GM23338 (cell line): Measurements from ENCODE around the gene KCNH8.
"Not testable (repeated sequence)": the region's sequence is repeated elsewhere in the genome, so short reads cannot be mapped to it uniquely, and the experiment has no call there.

Experiments
- EZH2 ChIP-seq: fragments of 200-600 bp; sonication (generic); IDR thresholded peaks from one replicate; pipeline ENCODE4 v1.8.0; 2017; ENCODE audit warnings: antibody characterized with exemption, mild to moderate bottlenecking, low read depth; ENCODE audit not compliant: unreplicated experiment
- EZH2phosphoT487 ChIP-seq: fragments of 200-600 bp; sonication (generic); IDR thresholded peaks from one replicate; pipeline ENCODE4 v1.8.1; 2018; ENCODE audit warnings: antibody characterized with exemption; ENCODE audit not compliant: unreplicated experiment
- POLR2AphosphoS5 ChIP-seq: IDR thresholded peaks from 2 replicates; pipeline ENCODE4 v1.6.1; 2016; ENCODE audit warnings: antibody characterized with exemption, low read depth
- REST ChIP-seq: IDR thresholded peaks from one replicate; pipeline ENCODE4 v1.6.1; 2018; ENCODE audit warnings: antibody characterized with exemption; ENCODE audit not compliant: unreplicated experiment
- ZNF114 ChIP-seq: fragments of 250-450 bp; sonication (Bioruptor Pico); IDR thresholded peaks from 2 replicates; pipeline ENCODE4 v1.5.0; 2020; ENCODE audit warnings: mild to moderate bottlenecking, moderate library complexity
- ZNF331 ChIP-seq: fragments of 250-450 bp; sonication (Bioruptor Pico); IDR thresholded peaks from 2 replicates; pipeline ENCODE4 v1.5.0; 2020; ENCODE audit warnings: low read depth, mild to moderate bottlenecking, moderate library complexity
- TF ChIP-seq, protein P1 (sequence below), 2 experiments: fragments of 200-600 bp in 1 of 2; sonication (generic) in 1 of 2; conservative IDR thresholded peaks; 2 replicates each; pipeline versions ENCODE4 v1.5.1 to v1.6.1; 2016 to 2017; ENCODE audit warnings: antibody characterized with exemption in 2 of 2, low read depth in 2 of 2, mild to moderate bottlenecking in 2 of 2, moderate library complexity in 1 of 2

DNA sequence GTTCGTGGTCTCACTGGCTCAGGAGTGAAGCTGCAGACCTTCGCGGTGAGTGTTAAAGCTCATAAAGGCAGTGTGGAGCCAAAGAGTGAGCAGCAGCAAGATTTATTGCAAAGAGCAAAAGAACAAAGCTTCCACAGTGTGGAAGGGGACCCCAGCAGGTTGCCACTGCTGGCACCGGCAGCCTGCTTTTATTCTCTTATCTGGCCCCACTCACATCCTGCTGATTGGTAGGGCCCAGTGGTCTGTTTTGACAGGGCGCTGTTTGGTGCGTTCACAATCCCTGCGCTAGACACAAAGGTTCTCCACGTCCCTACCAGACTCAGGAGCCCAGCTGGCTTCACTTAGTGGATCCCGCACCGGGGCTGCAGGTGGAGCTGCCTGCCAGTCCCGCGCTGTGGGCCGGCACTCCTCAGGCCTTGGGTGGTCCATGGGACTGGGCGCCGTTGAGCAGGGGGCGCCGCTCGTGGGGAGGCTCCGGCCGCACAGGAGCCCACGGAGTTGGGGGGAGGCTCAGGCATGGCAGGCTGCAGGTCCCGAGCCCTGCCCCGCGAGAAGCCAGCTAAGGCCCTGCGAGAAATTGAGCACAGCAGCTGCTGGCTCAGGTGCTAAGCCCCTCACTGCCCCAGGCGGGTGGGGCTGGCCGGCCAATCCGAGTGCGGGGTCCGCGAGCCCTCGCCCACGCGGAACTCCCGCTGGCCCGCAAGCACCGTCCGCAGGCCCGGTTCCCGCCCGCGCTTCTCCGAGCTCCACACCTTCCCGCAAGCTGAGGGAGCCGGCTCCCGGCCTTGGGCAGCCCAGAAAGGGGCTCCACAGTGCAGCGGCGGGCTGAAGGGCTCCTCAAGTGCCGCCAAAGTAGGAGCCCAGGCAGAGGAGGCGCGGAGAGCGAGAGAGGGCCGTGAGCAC, 85.8 kb downstream of the KCNH8 start:
- not testable (repeated sequence) for TF ChIP-seq ZNF331 (CRISPR knock-in tag); EZH2; POLR2AphosphoS5; REST; EZH2phosphoT487; ZNF114 (CRISPR knock-in tag)
- TF ChIP-seq, protein P1, sequence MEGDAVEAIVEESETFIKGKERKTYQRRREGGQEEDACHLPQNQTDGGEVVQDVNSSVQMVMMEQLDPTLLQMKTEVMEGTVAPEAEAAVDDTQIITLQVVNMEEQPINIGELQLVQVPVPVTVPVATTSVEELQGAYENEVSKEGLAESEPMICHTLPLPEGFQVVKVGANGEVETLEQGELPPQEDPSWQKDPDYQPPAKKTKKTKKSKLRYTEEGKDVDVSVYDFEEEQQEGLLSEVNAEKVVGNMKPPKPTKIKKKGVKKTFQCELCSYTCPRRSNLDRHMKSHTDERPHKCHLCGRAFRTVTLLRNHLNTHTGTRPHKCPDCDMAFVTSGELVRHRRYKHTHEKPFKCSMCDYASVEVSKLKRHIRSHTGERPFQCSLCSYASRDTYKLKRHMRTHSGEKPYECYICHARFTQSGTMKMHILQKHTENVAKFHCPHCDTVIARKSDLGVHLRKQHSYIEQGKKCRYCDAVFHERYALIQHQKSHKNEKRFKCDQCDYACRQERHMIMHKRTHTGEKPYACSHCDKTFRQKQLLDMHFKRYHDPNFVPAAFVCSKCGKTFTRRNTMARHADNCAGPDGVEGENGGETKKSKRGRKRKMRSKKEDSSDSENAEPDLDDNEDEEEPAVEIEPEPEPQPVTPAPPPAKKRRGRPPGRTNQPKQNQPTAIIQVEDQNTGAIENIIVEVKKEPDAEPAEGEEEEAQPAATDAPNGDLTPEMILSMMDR (conservative IDR thresholded peaks at IDR 0.05; ENCODE audit: low read depth in 2 of 2), result 0 out of 4 replicates have a peak, but pooled peaks of 1 of the 2 experiments have one; percentile 7
